Measurements from ENCODE around the gene ALG12.

The ALG12 gene

DNA sequence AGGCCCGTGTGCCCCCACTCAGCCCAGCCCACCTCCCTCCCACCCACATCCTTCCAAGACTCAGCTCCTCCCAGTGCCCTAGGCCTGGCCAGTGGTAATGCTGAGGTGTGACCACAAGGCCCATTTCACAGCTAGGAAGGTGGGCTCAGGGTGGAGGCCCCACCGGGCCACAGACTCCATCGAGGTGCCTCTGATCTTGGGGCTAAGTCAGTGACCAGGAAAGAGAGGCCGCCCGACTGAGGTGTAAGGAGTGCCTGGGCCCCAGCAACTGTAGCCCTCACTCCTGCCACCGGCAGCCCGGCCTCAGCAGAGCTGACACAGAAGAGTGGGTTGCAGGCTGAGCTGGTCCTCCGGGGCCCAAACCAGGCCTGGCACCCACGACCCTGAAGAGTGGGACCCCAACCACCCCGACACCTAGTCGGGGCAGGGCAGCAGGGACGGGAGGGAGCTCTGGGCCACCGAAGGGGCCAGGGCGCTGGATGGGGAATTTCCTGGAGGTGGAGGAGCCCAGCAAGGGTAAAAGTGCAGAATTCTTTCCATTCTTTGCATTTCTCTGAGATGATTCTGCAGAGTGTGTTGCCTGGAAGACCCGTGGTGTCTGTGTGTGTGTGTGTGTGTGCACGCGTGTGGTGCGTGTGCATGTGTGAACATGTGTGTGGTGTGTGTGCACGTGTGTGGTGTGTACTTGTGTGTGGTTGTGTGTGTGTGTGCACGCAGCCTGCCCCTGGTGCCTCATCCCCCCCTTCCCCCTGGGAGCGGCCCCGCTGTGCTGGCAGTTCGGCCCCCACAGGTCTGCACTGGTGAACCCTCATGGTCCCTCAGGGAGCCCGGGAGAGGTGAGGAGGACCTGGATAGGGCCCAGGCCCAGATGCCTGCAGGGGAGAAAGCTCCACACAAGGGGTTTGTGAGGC is 34.0 kb upstream of the ALG12 start:
- peak; percentile 77 to 95 for DNase-seq
- peak overlapping the region; percentile 97 for H3K27ac ChIP-seq (ENCODE audit: low read depth, low read length)
- peak overlapping the region; percentile 92 for H3K4ac ChIP-seq (ENCODE audit: low read depth, low read length)
- H3K9ac ChIP-seq (ENCODE audit: low read length), result no peak overlapping the region
- H3K23ac ChIP-seq (ENCODE audit: low read length), result no peak overlapping the region
- peak overlapping the region; percentile 95 for H3K18ac ChIP-seq (ENCODE audit: low read length)
- peak overlapping the region; percentile 27 for H3K4me2 ChIP-seq (ENCODE audit: low read length)
- peak overlapping the region; percentile 33 for H3K4me3 ChIP-seq (ENCODE audit: low read depth, low read length)
- peak overlapping the region; percentile 100 for H2BK120ac ChIP-seq (ENCODE audit: insufficient read depth, low read length, poor library complexity)
- peak overlapping the region; percentile 95 for H3K14ac ChIP-seq (ENCODE audit: low read length)
- H3K9me3 ChIP-seq (ENCODE audit: insufficient read depth, low read depth, low read length), result peaks cover 2% of the 10 kb centered on the region
- H3K79me2 ChIP-seq (ENCODE audit: control insufficient read depth, insufficient read depth, low read length, poor library complexity), result peaks cover 20% of the 10 kb centered on the region
- no peaks in the 10 kb centered on the region for H3K36me3 ChIP-seq (ENCODE audit: control insufficient read depth in 1 of 2, insufficient read depth in 2 of 2, low read length in 2 of 2)
- WGBS (ENCODE audit: extremely low coverage, insufficient coverage, insufficient read length), result no CpG with 5 or more reads among the region's 24 CpGs
- peak overlapping the region; percentile 99 for H2BK12ac ChIP-seq (ENCODE audit: low read length)
- peak overlapping the region; percentile 100 for H4K91ac ChIP-seq (ENCODE audit: low read depth, low read length)
- peak overlapping the region; percentile 61 for H2AFZ ChIP-seq (ENCODE audit: insufficient read depth, low read length, poor library complexity)
- H3K79me1 ChIP-seq (ENCODE audit: low read length), result peaks cover 60% of the 10 kb centered on the region
- no peaks in the 10 kb centered on the region for H3K27me3 ChIP-seq (ENCODE audit: insufficient read depth, low read length)
- H3K4me1 ChIP-seq (ENCODE audit: control insufficient read depth in 1 of 2, insufficient read depth in 2 of 2, low read length in 2 of 2), result peaks cover 43 to 52% of the 10 kb centered on the region in 2 experiments
- H2BK5ac ChIP-seq (ENCODE audit: low read depth, low read length, poor library complexity), result peak overlapping the region; percentile 99
- peak overlapping the region; percentile 99 for H2AK5ac ChIP-seq (ENCODE audit: low read length)
- peak overlapping the region; percentile 91 for H4K8ac ChIP-seq (ENCODE audit: low read depth, low read length)
- peak overlapping the region; percentile 60 for H4K12ac ChIP-seq (ENCODE audit: low read depth, low read length)

GRCh38 chr22:49951678-49951985 is 33.4 kb upstream of the ALG12 start:
- H3K79me2 ChIP-seq (ENCODE audit: control insufficient read depth, insufficient read depth, low read length, poor library complexity), result peaks cover 20% of the 10 kb centered on the region
- peak overlapping the region; percentile 95 for H3K14ac ChIP-seq (ENCODE audit: low read length)
- H3K36me3 ChIP-seq (ENCODE audit: control insufficient read depth in 1 of 2, insufficient read depth in 2 of 2, low read length in 2 of 2), result no peaks in the 10 kb centered on the region
- no peak overlapping the region for H3K23ac ChIP-seq (ENCODE audit: low read length)
- no peaks in the 10 kb centered on the region for H3K27me3 ChIP-seq (ENCODE audit: insufficient read depth, low read length)
- H4K8ac ChIP-seq (ENCODE audit: low read depth, low read length), result peak overlapping the region; percentile 91
- peak overlapping the region; percentile 61 for H2AFZ ChIP-seq (ENCODE audit: insufficient read depth, low read length, poor library complexity)
- H2BK12ac ChIP-seq (ENCODE audit: low read length), result peak overlapping the region; percentile 99
- peak overlapping the region; percentile 99 for H2AK5ac ChIP-seq (ENCODE audit: low read length)
- peak overlapping the region; percentile 97 for H3K27ac ChIP-seq (ENCODE audit: low read depth, low read length)
- H3K4me1 ChIP-seq (ENCODE audit: control insufficient read depth in 1 of 2, insufficient read depth in 2 of 2, low read length in 2 of 2), result peaks cover 49 to 58% of the 10 kb centered on the region in 2 experiments
- peaks cover 66% of the 10 kb centered on the region for H3K79me1 ChIP-seq (ENCODE audit: low read length)
- peaks cover 2% of the 10 kb centered on the region for H3K9me3 ChIP-seq (ENCODE audit: insufficient read depth, low read depth, low read length)
- peak overlapping the region; percentile 100 for H4K91ac ChIP-seq (ENCODE audit: low read depth, low read length)
- peak overlapping the region; percentile 8 for H3K4me2 ChIP-seq (ENCODE audit: low read length)
- H4K12ac ChIP-seq (ENCODE audit: low read depth, low read length), result peak overlapping the region; percentile 60
- H3K9ac ChIP-seq (ENCODE audit: low read length), result no peak overlapping the region
- H3K18ac ChIP-seq (ENCODE audit: low read length), result peak overlapping the region; percentile 95
- no peak overlapping the region for H3K4me3 ChIP-seq (ENCODE audit: low read depth, low read length)
- no peak for DNase-seq
- WGBS (ENCODE audit: extremely low coverage, insufficient coverage, insufficient read length), result no CpG with 5 or more reads among the region's 4 CpGs
- H3K4ac ChIP-seq (ENCODE audit: low read depth, low read length), result peak overlapping the region; percentile 92
- peak overlapping the region; percentile 100 for H2BK120ac ChIP-seq (ENCODE audit: insufficient read depth, low read length, poor library complexity)
- peak overlapping the region; percentile 99 for H2BK5ac ChIP-seq (ENCODE audit: low read depth, low read length, poor library complexity)

DNA sequence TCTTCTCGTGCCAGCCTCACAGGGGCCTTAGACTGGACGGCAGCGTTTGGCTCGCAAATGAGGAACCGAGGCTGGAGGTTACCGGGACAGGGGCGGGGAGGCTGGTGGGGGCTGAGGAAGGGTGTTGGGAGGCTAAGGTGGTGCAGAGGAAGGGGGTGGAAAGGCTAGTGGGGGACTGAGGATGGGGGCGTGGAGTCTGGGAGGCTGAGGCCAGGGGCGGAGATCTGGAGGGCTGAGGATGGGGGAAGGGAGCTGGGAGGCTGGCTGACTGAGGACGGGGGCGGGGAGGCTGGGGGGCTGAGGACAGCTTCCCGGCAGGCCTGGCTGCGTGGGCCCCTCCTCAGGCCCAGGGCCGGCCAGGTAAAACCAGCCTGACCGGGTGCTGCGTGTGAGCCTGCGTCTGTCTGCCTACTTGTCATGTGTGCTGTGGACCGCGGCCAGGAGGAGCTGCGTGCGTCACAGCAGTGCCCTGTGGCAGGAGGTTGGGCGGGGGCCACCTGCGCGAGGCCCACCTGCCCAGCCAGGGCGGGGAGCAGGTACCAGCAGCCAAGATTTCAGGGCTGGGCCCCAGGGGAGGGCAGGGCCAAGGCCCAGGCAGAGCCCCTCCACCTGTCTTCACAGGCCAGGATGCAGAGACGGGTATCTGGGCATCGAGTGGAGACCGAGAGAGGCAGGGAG is 32.9 kb upstream of the ALG12 start:
- Histone ChIP-seq H3K18ac (ENCODE audit: low read length) (peak overlapping the region; percentile 95), H3K9me3 (ENCODE audit: insufficient read depth, low read depth, low read length) (peaks cover 2% of the 10 kb centered on the region), H3K4me1 (ENCODE audit: control insufficient read depth in 1 of 2, insufficient read depth in 2 of 2, low read length in 2 of 2) (peaks cover 52 to 61% of the 10 kb centered on the region in 2 experiments), H3K23ac (ENCODE audit: low read length) (no peak overlapping the region), H3K79me2 (ENCODE audit: control insufficient read depth, insufficient read depth, low read length, poor library complexity) (peaks cover 20% of the 10 kb centered on the region), H4K8ac (ENCODE audit: low read depth, low read length) (peak overlapping the region; percentile 91), H2BK12ac (ENCODE audit: low read length) (peak overlapping the region; percentile 99), H4K91ac (ENCODE audit: low read depth, low read length) (peak overlapping the region; percentile 100), H3K27ac (ENCODE audit: low read depth, low read length) (peak overlapping the region; percentile 97), H3K4me3 (ENCODE audit: low read depth, low read length) (no peak overlapping the region), H4K12ac (ENCODE audit: low read depth, low read length) (peak overlapping the region; percentile 60), H3K27me3 (ENCODE audit: insufficient read depth, low read length) (no peaks in the 10 kb centered on the region), H2AK5ac (ENCODE audit: low read length) (peak overlapping the region; percentile 99), H3K4me2 (ENCODE audit: low read length) (peak overlapping the region; percentile 8), H3K9ac (ENCODE audit: low read length) (no peak overlapping the region), H3K36me3 (ENCODE audit: control insufficient read depth in 1 of 2, insufficient read depth in 2 of 2, low read length in 2 of 2) (no peaks in the 10 kb centered on the region), H2BK5ac (ENCODE audit: low read depth, low read length, poor library complexity) (peak overlapping the region; percentile 99), H3K79me1 (ENCODE audit: low read length) (peaks cover 69% of the 10 kb centered on the region), H3K4ac (ENCODE audit: low read depth, low read length) (peak overlapping the region; percentile 97), H3K14ac (ENCODE audit: low read length) (peak overlapping the region; percentile 95), H2AFZ (ENCODE audit: insufficient read depth, low read length, poor library complexity) (peak overlapping the region; percentile 71), H2BK120ac (ENCODE audit: insufficient read depth, low read length, poor library complexity) (peak overlapping the region; percentile 100)
- peak; percentile 96 to 98 for DNase-seq
- no CpG with 5 or more reads among the region's 28 CpGs for WGBS (ENCODE audit: extremely low coverage, insufficient coverage, insufficient read length)

DNA sequence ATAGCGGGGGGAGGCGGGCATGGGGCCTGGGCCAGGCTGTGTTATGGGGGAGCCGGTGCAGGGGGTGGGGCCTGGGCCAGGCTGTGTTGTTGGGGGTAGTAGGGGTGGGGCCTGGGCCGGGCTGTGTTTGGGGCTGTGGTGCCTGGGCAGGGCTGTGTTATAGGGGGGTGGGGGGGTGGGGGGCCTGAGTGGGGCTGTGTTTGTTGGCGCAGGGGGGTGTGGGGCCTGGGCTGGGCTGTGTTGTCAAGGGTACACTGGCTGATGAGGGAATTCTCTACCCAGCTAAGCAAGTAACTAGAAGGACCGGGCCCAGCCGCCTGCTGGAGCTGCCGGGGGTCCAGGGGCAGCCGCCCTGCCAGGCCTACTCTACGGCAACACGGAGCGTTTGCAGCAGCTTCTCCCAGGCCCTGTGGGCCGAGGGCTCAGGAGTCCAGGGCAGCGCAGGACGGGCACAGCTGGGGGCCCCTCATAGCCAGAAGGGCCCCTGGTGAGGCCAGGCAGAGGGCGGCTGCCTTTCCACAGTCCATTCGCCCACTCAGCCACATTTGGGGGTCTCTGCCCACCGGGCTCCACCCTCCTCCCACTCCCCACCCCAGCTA is 32.3 kb upstream of the ALG12 start:
- Histone ChIP-seq H3K27ac (ENCODE audit: low read depth, low read length) (peak overlapping the region; percentile 63), H3K4me3 (ENCODE audit: low read depth, low read length) (no peak overlapping the region), H3K27me3 (ENCODE audit: insufficient read depth, low read length) (no peaks in the 10 kb centered on the region), H3K79me1 (ENCODE audit: low read length) (peaks cover 71% of the 10 kb centered on the region), H3K4me2 (ENCODE audit: low read length) (no peak overlapping the region), H2AK5ac (ENCODE audit: low read length) (peak overlapping the region; percentile 99), H3K4me1 (ENCODE audit: control insufficient read depth in 1 of 2, insufficient read depth in 2 of 2, low read length in 2 of 2) (peaks cover 56 to 66% of the 10 kb centered on the region in 2 experiments), H3K79me2 (ENCODE audit: control insufficient read depth, insufficient read depth, low read length, poor library complexity) (peaks cover 20% of the 10 kb centered on the region), H4K8ac (ENCODE audit: low read depth, low read length) (peak overlapping the region; percentile 86), H2BK12ac (ENCODE audit: low read length) (peak overlapping the region; percentile 99), H4K12ac (ENCODE audit: low read depth, low read length) (peak overlapping the region; percentile 33), H3K18ac (ENCODE audit: low read length) (peak overlapping the region; percentile 85), H2AFZ (ENCODE audit: insufficient read depth, low read length, poor library complexity) (peak overlapping the region; percentile 71), H3K4ac (ENCODE audit: low read depth, low read length) (peak overlapping the region; percentile 97), H4K91ac (ENCODE audit: low read depth, low read length) (peak overlapping the region; percentile 100), H2BK5ac (ENCODE audit: low read depth, low read length, poor library complexity) (peak overlapping the region; percentile 75), H3K14ac (ENCODE audit: low read length) (peak overlapping the region; percentile 82), H3K9ac (ENCODE audit: low read length) (no peak overlapping the region), H3K9me3 (ENCODE audit: insufficient read depth, low read depth, low read length) (peaks cover 2% of the 10 kb centered on the region), H2BK120ac (ENCODE audit: insufficient read depth, low read length, poor library complexity) (peak overlapping the region; percentile 99), H3K23ac (ENCODE audit: low read length) (no peak overlapping the region), H3K36me3 (ENCODE audit: control insufficient read depth in 1 of 2, insufficient read depth in 2 of 2, low read length in 2 of 2) (no peaks in the 10 kb centered on the region)
- no CpG with 5 or more reads among the region's 18 CpGs for WGBS (ENCODE audit: extremely low coverage, insufficient coverage, insufficient read length)
- DNase-seq, result no peak
